ENCODE measurements around the gene NXPH3.

NXPH3 gene

DNA sequence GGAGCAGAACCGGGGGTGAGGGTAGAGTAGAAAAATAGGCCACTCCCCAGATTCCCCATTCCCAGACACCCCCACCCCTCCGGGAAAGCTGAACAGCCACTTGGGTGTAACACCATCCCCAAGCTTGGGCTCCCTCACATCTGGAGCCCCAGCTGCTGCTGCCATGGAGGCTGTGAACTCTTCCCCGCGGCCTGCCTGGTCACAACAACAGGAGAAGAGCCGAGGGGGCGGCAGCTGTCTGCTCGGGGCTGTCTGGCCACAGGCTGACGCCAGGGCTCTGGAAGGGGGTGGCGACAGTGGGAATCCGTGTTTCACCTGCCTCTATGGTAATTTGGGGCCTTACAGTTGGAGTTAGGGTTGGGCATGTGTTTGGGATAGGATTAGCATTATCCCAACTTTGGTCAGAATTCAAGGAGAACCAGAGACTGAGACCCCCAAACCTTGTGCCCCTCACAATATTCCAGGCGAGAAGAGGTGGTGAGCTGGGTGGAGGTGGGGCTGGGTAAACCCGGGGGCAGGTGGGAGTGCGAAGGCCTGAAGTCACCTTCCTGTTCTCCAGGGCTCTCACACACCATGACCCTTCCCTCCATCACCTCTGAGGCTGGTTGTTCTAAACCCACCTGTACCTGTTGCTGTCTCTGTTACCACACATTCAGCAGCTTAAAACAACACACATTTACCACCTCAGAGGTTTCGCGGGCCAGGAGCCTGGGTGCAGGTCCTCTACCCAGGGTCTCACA is 29.7 kb upstream of the NXPH3 start:
- H3K4me3 ChIP-seq (ENCODE audit: low read length): no peak overlapping the region
- TF ChIP-seq, protein P1, sequence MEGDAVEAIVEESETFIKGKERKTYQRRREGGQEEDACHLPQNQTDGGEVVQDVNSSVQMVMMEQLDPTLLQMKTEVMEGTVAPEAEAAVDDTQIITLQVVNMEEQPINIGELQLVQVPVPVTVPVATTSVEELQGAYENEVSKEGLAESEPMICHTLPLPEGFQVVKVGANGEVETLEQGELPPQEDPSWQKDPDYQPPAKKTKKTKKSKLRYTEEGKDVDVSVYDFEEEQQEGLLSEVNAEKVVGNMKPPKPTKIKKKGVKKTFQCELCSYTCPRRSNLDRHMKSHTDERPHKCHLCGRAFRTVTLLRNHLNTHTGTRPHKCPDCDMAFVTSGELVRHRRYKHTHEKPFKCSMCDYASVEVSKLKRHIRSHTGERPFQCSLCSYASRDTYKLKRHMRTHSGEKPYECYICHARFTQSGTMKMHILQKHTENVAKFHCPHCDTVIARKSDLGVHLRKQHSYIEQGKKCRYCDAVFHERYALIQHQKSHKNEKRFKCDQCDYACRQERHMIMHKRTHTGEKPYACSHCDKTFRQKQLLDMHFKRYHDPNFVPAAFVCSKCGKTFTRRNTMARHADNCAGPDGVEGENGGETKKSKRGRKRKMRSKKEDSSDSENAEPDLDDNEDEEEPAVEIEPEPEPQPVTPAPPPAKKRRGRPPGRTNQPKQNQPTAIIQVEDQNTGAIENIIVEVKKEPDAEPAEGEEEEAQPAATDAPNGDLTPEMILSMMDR (conservative IDR thresholded peaks at IDR 0.05; ENCODE audit: low read length): no peak
- DNase-seq (ENCODE audit: low read depth): no peak

DNA sequence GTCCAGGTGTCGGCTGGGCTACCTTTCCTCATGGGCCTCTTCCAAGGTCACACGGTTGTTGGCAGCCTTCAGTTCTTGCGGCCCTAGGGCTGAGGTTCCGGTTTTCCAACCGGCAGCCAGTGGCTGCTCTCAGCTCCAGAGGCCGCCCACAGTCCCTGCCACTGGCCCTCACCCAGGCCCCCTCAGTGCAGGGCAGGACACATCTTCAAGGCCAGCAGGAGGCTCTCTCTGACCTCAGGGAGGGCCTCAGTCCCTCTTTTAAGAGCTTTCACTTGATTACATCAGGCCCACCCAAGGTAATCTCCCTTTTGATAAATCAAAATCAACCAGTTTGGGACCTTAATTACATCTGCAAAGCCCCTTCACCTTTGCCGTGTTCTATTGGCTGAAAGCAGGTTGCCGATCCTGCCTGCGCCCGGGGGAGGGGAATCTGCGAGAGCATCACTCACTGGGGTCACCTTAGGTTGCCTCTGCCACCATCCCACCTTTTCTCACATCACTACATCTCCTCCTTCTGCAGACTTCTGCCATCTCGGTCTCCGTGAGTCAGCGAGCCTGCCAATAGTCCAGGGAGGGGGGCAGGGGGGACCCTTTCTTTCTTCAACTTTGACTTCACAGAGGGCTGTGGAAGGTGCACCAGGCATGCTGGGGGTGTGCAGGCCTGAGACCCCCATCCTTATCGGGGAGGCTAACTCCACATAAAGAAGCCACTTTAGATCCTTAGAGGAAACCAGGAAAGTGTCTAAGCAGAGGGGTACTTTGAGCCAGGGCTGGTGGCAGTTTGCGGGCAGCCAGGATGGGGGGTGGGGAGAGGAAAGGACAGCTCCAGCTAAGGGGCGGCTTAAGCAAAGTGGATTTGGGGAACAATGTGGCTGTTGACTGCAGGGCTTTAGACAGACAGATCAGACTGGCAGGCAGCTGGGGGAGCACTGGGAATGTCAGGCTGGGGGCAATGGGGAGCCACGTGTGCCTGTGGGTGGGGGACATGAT is 28.8 kb upstream of the NXPH3 start:
- H3K4me3 ChIP-seq (ENCODE audit: low read length): no peak overlapping the region
- TF ChIP-seq, protein P1 (conservative IDR thresholded peaks at IDR 0.05; ENCODE audit: low read length): no peak
- no peak for DNase-seq (ENCODE audit: low read depth)

DNA sequence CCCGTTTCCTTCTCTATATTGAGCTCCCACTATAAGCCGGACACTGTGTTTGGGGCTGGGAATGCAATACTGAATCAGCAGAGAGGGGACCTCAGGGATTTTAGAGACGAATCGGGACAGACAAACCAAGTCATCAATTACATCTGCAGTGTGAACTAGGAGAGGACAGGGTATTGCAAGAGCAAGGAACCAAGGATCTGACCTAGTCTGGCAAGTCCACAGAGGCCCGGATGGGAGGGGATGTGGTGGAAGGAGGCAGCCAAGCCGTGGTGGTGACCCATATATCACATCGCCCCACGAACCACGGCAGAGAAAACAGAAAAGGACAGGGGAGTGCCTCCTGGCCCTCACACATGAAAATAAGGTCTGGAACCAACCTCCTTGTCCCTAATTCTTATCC is 28.1 kb upstream of the NXPH3 start:
- no peak for DNase-seq (ENCODE audit: low read depth)
- TF ChIP-seq, protein P1 (conservative IDR thresholded peaks at IDR 0.05; ENCODE audit: low read length): no peak
- H3K4me3 ChIP-seq (ENCODE audit: low read length): no peak overlapping the region

DNA sequence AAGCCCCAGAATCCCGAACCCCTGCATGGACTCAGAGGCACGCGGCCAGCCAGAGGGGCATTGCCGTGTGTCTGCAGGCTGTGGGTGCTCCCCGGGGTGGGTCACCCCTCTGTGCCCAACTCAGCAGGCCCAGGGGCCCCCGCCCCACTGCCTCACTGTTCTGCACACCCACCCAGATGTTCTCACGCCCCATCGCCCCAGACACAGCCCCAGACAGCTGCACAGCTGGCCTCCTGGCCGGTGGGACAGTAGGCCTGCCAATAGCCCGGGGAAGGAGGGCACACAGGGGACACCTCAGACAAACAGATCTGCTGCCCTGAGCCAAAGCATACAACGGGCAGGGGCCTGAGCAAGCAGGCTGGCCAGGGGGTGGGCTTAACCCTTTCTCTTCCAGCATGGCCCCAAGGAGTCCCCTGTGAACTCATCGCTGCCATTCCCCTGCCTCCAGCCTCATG is 27.6 kb upstream of the NXPH3 start:
- no peak for DNase-seq (ENCODE audit: low read depth)
- TF ChIP-seq, protein P1 (conservative IDR thresholded peaks at IDR 0.05; ENCODE audit: low read length): no peak
- no peak overlapping the region for H3K4me3 ChIP-seq (ENCODE audit: low read length)

DNA sequence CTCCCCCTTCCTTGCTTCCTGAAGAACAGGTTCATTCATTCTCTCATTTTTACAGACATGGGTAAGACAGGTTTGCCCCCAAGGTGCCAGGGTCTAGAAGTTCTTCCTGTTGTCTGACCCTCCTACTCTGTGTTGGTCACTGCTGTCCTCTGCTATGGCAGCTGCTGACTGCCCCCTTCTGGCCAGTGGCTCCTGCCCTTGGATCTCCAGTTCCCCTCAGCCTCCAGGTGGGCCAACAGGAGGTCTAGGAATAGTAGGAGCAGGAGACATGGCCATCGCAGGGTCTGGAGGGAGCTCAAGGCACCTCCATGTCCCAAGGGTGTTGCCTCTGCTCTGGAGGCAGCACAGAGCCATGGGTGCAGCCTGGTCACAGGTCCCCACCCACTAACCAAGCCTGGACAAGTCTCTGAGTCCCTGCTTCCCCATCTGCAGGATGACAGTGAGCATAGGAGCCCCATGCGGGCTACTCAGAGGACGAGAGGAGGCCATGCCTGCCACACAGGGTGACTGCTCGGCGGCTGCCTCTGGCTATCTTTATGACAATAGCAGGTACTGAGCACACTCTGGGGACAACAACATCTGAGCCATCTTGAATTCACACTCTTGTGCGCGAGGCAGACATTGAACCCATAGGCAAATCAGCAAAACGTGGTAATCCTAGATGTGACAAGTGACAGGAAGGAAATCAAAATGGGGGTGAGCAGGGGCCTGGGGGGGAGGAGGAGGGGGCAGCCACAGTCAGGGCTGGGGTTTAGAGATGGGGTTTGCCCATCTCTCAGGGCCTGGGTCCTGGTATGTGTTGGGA is 27.0 kb upstream of the NXPH3 start:
- DNase-seq (ENCODE audit: low read depth): peak; percentile 36
- TF ChIP-seq, protein P1 (conservative IDR thresholded peaks at IDR 0.05; ENCODE audit: low read length): peak; percentile 71
- no peak overlapping the region for H3K4me3 ChIP-seq (ENCODE audit: low read length)

DNA sequence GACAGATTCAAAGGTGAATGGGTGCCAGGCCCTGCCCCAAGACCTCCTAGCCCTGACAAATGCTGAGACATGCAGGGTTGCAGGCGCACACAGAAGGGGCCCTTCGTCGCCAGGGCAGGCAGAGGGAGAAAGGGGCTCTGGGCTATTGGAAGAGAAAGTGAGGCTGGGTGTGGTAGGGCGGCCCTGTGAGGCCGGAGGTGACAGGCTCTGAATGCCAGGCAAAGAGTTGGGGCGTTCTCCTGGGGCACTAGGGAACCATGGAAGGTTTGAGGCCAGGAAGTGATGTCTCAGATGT is 26.4 kb upstream of the NXPH3 start:
- TF ChIP-seq, protein P1 (conservative IDR thresholded peaks at IDR 0.05; ENCODE audit: low read length): no peak
- H3K4me3 ChIP-seq (ENCODE audit: low read length): no peak overlapping the region
- DNase-seq (ENCODE audit: low read depth): no peak

Data from AG10803 (cell line).